Measurements from ENCODE around the gene ANKRD39. TPM values are rescaled to one million over a fixed set of nuclear protein-coding genes. Genes with fewer than 3 reads are reported as not detected.

The ANKRD39 gene
- total and polyA plus RNA-seq, 4 donors: 7.4 to 16.9 (median 15.6) TPM

DNA sequence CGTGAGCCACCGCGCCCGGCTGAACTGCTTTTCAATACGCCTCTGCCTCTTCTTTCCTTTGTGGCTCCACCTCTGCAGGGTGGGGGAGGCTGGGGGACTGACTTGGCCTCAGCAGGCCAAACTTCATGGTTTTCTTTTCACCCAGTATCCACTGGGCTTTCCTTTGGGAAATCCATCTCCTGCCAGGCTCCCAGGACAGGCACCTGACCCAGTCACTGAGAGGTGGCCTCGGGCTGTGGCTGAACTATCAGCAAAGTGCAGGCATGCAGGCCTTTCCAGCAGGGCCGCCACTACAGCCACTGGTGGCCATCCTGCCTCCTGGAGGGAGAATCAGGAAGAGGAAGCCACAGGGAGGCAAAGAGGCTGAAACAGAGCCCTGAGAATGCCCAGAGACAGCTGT lies 45.5 kb upstream of the ANKRD39 start:
- H3K9me3 ChIP-seq (ENCODE audit: control insufficient read depth in 4 of 4, insufficient read depth in 3 of 4, low read length in 3 of 4): peaks cover 0 to 2% (median 0%) of the 10 kb centered on the region in 4 donors
- H3K36me3 ChIP-seq (ENCODE audit: control insufficient read depth in 4 of 4, insufficient read depth in 4 of 4, low read length in 4 of 4): no peaks in the 10 kb centered on the region
- H3K9ac ChIP-seq (ENCODE audit: insufficient read depth in 1 of 2, low read length in 2 of 2): no peak overlapping the region
- no peak overlapping the region for H3K27ac ChIP-seq (ENCODE audit: low read depth in 1 of 2, low read length in 1 of 2)
- DNase-seq (no peak), ATAC-seq (ENCODE audit: insufficient read depth, low FRiP score) (no peak)
- H3K4me1 ChIP-seq (ENCODE audit: control insufficient read depth in 5 of 5, insufficient read depth in 5 of 5, low read length in 5 of 5): peaks cover 4 to 25% (median 14%) of the 10 kb centered on the region in 5 donors
- 78 to 87% methylated on average over 7 of the region's 7 CpGs for WGBS, 2 donors
- H3K27me3 ChIP-seq (ENCODE audit: control insufficient read depth in 3 of 3, insufficient read depth in 3 of 3, low read length in 2 of 3): no peaks in the 10 kb centered on the region
- TF ChIP-seq CTCF (IDR thresholded peaks at IDR 0.05; ENCODE audit: control extremely low read depth, extremely low read depth): no peak
- H3K4me3 ChIP-seq: no peak overlapping the region

- Histone ChIP-seq H3K36me3 (ENCODE audit: control insufficient read depth in 4 of 4, insufficient read depth in 4 of 4, low read length in 4 of 4) (no peaks in the 10 kb centered on the region), H3K4me1 (ENCODE audit: control insufficient read depth in 5 of 5, insufficient read depth in 5 of 5, low read length in 5 of 5) (peaks cover 0 to 16% (median 11%) of the 10 kb centered on the region in 5 donors), H3K9me3 (ENCODE audit: control insufficient read depth in 4 of 4, insufficient read depth in 3 of 4, low read length in 3 of 4) (peaks cover 0 to 2% (median 0%) of the 10 kb centered on the region in 4 donors), H3K27me3 (ENCODE audit: control insufficient read depth in 3 of 3, insufficient read depth in 3 of 3, low read length in 2 of 3) (no peaks in the 10 kb centered on the region), H3K9ac (ENCODE audit: insufficient read depth in 1 of 2, low read length in 2 of 2) (no peak overlapping the region), H3K27ac (ENCODE audit: low read depth in 1 of 2, low read length in 1 of 2) (no peak overlapping the region), H3K4me3 (no peak overlapping the region)
- WGBS, 2 donors: 84 to 85% methylated on average over 10 of the region's 10 CpGs
- DNase-seq (no peak), ATAC-seq (ENCODE audit: insufficient read depth, low FRiP score) (no peak)
- no peak for TF ChIP-seq CTCF (IDR thresholded peaks at IDR 0.05; ENCODE audit: control extremely low read depth, extremely low read depth)
Observed at GRCh38 chr2:96900237-96900636, 42.4 kb upstream of the ANKRD39 start.

DNA sequence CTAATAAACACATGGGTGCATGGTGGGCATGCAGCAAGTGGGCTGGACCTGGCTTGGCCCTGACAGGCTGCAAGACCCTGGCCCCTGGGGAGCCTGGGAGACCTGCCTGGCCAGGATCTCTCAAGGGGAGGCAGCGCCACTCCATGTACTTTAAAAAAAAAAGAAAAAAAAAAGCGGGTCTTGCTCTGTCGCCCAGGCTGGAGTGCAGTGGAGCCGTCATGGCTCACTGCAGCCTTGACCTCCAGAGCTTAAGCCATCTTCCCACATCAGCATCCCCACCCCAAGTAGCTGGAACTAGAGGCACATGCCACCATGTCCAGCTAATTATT lies 41.6 kb upstream of the ANKRD39 start:
- H3K4me1 ChIP-seq (ENCODE audit: control insufficient read depth in 5 of 5, insufficient read depth in 5 of 5, low read length in 5 of 5): peaks cover 0 to 18% (median 14%) of the 10 kb centered on the region in 5 donors
- ATAC-seq (ENCODE audit: insufficient read depth, low FRiP score) (no peak), DNase-seq (no peak)
- no peaks in the 10 kb centered on the region for H3K27me3 ChIP-seq (ENCODE audit: control insufficient read depth in 3 of 3, insufficient read depth in 3 of 3, low read length in 2 of 3)
- no peak overlapping the region for H3K9ac ChIP-seq (ENCODE audit: insufficient read depth in 1 of 2, low read length in 2 of 2)
- H3K27ac ChIP-seq (ENCODE audit: low read depth in 1 of 2, low read length in 1 of 2): no peak overlapping the region
- H3K4me3 ChIP-seq: no peak overlapping the region
- no peaks in the 10 kb centered on the region for H3K36me3 ChIP-seq (ENCODE audit: control insufficient read depth in 4 of 4, insufficient read depth in 4 of 4, low read length in 4 of 4)
- WGBS, 2 donors: 83 to 95% methylated on average over 4 of the region's 4 CpGs
- peaks cover 0 to 2% (median 0%) of the 10 kb centered on the region in 4 donors for H3K9me3 ChIP-seq (ENCODE audit: control insufficient read depth in 4 of 4, insufficient read depth in 3 of 4, low read length in 3 of 4)
- no peak for TF ChIP-seq CTCF (IDR thresholded peaks at IDR 0.05; ENCODE audit: control extremely low read depth, extremely low read depth)

Measured in lung (tissue), 12 donors.